Stimulated activated CD8-positive, alpha-beta memory T cell treated with anti-CD3 and anti-CD28 coated beads, Interleukin-15, amount 100 ng/mL, for 1 hour (primary cell): Measurements from ENCODE around the gene KLK3.
"Not testable (repeated sequence)": the region's sequence is repeated elsewhere in the genome, so short reads cannot be mapped to it uniquely, and the experiment has no call there.

Experiments used
- DNase-seq: peaks from one replicate; pipeline ENCODE4 v3.0.0-alpha.2; 2020; ENCODE audit warnings: low read depth

The KLK3 gene

DNA sequence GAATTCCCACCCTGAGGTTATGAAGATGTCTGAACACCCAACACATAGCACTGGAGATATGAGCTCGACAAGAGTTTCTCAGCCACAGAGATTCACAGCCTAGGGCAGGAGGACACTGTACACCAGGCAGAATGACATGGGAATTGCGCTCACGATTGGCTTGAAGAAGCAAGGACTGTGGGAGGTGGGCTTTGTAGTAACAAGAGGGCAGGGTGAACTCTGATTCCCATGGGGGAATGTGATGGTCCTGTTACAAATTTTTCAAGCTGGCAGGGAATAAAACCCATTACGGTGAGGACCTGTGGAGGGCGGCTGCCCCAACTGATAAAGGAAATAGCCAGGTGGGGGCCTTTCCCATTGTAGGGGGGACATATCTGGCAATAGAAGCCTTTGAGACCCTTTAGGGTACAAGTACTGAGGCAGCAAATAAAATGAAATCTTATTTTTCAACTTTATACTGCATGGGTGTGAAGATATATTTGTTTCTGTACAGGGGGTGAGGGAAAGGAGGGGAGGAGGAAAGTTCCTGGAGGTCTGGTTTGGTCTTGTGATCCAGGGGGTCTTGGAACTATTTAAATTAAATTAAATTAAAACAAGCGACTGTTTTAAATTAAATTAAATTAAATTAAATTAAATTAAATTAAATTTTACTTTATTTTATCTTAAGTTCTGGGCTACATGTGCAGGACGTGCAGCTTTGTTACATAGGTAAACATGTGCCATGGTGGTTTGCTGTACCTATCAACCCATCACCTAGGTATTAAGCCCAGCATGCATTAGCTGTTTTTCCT, 7.0 kb downstream of the KLK3 start:
- DNase-seq, result no peak

DNA sequence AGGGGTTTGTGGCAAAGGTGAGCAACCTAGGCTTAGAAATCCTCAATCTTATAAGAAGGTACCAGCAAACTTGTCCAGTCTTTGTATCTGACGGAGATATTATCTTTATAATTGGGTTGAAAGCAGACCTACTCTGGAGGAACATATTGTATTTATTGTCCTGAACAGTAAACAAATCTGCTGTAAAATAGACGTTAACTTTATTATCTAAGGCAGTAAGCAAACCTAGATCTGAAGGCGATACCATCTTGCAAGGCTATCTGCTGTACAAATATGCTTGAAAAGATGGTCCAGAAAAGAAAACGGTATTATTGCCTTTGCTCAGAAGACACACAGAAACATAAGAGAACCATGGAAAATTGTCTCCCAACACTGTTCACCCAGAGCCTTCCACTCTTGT, 14.8 kb downstream of the KLK3 start:
- DNase-seq, result no peak

DNA sequence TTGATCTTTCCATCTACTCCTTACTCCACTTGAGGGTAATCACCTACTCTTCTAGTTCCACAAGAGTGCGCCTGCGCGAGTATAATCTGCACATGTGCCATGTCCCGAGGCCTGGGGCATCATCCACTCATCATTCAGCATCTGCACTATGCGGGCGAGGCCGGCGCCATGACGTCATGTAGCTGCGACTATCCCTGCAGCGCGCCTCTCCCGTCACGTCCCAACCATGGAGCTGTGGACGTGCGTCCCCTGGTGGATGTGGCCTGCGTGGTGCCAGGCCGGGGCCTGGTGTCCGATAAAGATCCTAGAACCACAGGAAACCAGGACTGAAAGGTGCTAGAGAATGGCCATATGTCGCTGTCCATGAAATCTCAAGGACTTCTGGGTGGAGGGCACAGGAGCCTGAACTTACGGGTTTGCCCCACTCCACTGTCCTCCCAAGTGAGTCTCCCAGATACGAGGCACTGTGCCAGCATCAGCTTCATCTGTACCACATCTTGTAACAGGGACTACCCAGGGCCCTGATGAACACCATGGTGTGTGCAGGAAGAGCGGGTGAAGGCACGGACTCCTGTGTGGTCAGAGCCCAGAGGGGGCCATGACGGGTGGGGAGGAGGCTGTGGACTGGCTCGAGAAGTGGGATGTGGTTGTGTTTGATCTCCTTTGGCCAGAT, 15.8 kb downstream of the KLK3 start:
- DNase-seq, result no peak

DNA sequence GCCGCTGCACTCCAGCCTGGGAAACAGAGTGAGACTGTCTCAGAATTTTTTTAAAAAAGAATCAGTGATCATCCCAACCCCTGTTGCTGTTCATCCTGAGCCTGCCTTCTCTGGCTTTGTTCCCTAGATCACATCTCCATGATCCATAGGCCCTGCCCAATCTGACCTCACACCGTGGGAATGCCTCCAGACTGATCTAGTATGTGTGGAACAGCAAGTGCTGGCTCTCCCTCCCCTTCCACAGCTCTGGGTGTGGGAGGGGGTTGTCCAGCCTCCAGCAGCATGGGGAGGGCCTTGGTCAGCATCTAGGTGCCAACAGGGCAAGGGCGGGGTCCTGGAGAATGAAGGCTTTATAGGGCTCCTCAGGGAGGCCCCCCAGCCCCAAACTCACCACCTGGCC, 18.3 kb downstream of the KLK3 start, which contains the start of gene KLK2:
KLK2 (plus strand) TSS at position 384 of the 400 bp plus-strand sequence. CDS start 35 bp downstream, outside the sequence.
- DNase-seq, result no peak

DNA sequence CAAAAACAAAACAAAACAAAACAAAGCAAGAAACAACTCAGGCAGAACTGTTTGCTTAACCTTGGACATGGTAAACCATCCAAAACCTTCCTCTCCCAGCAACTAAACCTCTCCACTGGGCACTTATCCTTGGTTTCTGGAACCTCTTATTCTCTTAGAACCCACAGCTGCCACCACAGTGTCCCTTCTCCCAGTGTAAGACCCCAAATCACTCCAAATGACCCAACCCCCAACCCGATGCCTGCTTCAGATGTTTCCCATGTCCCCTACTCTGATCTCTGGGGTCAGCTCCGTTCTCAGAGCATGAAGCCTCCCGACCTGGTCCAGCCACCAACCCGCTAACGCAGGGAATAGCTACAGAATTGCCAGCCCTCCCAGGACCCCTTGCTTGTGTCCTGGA, 19.5 kb downstream of the KLK3 start:
- no peak for DNase-seq

DNA sequence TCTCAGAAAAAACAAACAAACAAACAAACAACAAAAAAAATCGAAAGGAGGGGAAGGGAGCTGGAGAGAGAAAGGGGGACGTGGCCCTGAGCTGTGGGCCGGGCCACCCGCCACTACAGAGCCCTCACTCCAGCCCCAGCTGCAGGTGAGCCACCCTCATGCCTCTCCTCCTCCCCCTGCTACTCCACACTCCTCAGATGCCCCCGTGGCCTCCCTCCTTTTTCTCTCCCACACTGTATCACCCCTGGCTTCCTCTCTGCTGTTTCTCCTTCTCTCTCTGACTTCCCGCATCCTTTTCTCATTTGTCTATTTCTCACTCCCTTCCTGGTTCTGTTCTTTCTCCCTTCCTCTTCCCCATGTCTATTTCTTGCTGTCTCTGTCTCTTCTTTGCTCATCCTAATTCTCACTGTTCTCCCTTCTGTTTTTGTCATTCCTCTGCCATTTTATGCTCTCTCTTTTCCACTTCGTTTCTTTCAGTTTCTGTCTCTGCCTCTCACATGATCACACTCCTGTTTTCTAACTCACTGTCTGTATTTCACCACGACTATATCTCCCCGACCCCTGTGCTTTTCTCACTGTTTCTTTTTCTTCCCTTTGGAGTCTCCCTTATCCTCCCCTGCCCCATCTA, 21.2 kb downstream of the KLK3 start:
- no peak for DNase-seq

DNA sequence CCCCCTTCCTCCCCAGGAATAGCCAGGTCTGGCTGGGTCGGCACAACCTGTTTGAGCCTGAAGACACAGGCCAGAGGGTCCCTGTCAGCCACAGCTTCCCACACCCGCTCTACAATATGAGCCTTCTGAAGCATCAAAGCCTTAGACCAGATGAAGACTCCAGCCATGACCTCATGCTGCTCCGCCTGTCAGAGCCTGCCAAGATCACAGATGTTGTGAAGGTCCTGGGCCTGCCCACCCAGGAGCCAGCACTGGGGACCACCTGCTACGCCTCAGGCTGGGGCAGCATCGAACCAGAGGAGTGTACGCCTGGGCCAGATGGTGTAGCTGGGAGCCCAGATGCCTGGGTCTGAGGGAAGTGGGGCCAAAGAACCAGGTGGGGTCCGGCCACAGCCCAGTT, 21.7 kb downstream of the KLK3 start:
- no peak for DNase-seq

DNA sequence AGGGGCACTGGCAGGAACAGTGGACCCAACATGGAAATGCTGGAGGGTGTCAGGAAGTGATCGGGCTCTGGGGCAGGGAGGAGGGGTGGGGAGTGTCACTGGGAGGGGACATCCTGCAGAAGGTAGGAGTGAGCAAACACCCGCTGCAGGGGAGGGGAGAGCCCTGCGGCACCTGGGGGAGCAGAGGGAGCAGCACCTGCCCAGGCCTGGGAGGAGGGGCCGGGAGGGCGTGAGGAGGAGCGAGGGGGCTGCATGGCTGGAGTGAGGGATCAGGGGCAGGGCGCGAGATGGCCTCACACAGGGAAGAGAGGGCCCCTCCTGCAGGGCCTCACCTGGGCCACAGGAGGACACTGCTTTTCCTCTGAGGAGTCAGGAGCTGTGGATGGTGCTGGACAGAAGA, 22.6 kb downstream of the KLK3 start:
- no peak for DNase-seq

DNA sequence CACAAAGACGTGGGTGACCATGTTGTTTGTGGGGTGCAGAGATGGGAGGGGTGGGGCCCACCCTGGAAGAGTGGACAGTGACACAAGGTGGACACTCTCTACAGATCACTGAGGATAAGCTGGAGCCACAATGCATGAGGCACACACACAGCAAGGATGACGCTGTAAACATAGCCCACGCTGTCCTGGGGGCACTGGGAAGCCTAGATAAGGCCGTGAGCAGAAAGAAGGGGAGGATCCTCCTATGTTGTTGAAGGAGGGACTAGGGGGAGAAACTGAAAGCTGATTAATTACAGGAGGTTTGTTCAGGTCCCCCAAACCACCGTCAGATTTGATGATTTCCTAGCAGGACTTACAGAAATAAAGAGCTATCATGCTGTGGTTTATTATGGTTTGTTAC, 24.1 kb downstream of the KLK3 start:
- no peak for DNase-seq

DNA sequence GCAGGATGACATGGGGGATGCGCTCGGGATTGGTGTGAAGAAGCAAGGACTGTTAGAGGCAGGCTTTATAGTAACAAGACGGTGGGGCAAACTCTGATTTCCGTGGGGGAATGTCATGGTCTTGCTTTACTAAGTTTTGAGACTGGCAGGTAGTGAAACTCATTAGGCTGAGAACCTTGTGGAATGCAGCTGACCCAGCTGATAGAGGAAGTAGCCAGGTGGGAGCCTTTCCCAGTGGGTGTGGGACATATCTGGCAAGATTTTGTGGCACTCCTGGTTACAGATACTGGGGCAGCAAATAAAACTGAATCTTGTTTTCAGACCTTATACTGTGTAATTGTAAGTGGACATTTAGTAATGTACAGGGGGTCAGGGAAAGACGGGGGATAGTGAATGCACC, 25.5 kb downstream of the KLK3 start:
- no peak for DNase-seq

DNA sequence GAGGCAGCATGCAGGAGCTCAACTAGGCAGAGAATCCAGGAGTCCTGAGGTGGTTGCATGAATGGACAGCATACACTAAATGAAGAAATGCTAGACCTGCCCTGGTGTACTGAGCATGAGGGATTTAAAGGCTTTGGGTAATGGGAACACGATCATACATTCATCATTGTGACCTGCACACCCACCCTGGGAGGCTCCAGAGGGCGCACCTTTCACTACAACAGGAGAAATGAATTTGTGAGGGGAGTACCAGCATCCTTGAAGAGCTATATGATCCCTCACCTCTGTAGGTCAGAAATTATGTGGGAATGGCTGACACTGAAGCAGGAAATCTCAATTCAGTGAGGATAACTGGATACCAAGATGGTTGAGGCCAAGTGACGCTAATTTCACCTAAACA, 27.5 kb downstream of the KLK3 start:
- DNase-seq, result no peak

DNA sequence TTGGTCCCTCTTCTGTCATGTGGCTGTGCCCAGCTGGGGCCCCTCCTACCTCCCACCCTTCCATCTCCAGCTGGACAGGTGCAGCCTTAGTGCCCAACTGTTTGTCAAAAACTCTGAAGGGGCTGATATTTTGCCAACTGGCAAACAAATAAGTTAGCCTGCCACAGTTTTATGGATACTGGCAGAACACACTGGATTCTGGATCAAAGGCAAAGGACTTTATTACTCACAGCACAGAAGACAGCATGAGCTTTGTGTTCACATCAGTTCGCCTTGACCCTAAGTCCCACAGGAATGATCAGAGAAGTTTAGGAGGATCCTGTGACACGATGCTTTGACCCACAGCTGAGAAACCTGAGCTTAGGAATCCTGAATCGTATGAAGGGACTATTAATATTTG, 34.9 kb downstream of the KLK3 start:
- no peak for DNase-seq

DNA sequence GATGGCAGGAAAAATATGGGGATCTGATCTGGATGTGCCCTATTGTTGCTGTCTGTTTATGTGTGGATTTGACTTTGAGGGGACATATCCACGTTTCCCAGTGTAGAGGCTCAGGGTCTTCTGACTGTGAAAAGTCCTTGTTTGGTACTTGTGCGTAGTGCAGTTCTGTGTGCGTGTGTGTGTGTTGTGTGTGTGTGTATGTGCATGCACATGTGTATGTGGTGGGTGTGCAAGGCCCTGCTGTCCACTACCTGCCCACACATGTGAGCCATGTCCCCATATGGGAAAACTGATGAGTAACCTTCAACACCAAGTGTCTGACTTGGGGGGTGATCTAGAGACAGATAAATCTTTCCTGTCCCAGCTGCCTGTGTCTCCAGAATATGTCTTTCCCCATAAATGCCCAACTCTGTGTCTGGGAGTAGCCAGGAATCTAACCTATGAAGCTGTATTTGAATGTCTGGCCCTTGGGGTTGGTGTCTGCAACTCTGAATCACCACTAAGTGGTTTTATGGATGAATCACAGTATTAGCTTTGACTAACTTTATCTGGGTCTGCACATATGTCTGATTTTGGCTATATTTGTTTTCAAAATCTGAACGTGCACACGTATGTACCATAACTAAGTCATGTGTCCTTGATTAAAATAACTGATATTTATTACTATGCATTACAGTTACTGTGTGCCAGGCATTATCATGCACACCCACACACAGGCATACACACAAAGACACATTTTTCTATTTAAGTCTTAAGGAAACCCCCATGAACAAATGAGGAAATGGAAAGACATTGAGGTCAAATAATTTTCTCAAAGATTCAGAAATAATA, 35.9 kb downstream of the KLK3 start:
- DNase-seq, result no peak

DNA sequence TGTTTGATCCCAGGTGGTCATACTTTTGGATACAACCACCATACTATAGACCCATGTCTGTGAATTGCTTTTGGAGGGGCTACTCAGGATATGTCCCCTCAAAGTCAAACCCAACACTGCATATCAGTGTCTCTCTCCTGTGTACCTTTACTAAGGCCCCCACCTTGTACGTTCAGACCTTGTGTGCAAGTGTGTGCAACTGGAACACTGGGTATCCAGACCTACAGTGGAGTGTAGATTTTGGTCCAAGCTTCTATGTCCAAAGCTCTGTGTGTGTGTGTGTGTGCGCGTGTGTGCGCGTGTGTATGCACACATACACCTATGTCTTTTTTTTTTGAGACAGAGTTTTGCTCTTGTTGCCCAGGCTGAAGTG, 36.5 kb downstream of the KLK3 start:
- DNase-seq, result no peak

DNA sequence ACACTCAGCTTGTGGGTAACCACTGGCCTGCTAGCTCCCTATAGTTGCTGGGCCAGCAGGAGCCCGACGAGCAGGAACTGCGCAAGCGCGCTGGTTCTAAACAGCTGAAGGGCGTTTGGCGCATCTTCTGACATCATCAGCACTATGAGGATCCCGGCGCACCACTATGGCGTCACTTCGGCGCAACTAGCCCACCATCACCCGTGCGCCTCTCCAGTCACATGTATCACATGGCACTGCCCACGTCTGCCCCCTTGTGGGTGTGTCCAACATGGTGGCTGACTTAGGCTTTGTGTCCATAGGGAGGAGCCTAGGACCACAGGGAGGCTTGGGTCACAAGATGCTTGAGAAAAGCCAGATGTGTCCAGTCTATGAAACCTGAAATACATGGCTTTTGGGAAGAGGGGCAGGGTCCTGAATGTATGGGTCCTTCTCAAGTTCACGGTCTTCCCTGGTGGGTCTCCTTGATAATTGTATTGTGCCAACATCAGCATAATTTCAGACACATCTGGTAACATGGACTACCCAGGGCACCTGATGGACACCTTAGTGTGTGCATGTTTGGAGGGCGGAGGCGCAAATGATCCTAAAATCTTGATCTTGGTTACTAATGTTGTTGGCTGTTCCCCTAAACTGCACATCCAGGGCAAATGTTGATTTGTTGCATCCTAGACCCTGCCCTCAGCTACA, 38.5 kb downstream of the KLK3 start:
- DNase-seq, result no peak

DNA sequence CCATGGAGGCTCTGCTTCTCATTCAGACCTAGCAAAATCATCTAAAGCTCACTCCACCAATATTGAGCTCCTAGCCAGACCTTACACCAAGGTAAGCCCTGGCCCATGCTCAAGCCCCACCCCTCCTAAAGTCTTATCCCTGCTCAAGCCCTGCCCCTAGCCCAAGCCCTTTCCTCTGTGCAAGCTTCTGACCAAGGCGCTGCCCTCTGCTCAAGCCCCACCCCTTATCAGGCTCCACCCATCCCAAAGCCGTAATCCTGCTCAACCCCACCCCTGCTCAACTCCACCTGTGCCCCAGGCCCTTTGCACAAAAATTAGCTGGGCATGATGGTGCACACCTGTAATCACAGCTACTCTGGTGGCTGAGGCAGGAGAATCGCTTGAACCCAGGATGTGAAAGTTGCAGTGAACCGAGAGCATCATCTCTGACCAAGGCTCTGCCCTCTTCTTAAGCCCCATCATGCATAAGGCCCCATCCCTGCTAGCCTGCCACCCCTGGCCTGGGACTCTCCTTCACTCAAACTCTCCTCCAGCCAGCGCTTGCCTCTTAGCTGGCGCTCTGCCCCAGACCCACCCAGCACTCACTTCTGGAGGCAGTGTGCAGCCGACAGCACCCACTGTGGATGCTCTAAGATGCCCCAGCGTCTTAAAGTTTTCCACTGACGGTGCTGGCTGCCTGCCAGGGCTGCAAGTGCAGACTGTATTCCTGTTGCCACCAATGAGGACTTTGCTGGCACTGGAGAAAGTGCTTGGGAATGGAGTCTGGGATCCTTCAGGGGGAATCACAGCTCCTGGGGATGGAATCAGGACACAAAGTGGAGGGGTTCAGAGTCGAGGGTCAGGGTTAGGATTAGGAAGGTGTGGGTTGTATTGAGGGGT, 40.0 kb downstream of the KLK3 start:
- no peak for DNase-seq

DNA sequence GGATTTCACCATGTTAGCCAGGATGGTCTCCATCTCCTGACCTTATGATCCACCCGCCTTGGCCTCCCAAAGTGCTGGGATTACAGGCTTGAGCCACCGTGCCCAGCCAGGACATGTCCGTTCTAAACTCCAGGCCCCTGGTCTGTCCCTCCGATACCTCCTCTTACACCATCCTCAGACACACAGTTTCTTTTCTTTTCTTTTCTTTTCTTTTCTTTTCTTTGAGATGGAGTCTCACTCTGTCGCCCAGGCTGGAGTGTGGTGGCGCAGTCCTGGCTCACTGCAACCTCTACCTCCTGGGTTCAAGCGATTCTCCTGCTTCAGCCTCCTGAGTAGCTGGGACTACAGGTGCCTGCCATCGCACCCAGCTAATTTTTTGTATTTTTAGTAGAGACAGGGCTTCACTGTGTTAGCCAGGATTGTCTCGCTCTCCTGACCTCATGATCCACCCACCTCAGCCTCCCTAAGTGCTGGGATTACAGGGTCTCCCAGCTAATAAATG, 41.4 kb downstream of the KLK3 start:
- DNase-seq, result not testable (repeated sequence)

DNA sequence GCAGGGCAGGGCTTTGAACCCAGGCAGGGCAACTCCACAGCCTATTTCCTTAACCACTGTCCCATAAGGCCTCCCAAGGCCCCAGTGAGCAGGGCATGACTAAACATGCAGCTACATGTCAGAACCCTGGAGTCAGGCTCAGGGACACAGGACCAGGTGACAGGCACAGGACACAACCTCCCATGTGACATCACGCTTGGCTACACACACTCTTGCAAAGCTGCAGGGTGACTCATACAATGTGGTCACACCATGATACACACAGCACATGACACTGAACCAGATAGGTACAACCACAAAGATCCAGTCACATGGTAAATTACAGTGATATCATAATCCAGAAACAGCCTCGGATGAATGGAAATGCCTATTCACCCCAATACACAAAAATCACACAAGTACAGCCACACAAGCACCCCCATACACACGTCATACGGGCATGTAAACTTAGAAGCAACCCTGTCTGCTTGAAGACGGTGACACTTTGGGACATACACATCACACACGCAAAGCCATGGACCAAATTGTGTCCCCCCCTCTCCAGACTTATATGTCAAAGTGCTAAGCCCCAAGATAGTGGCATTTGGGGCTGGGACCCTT, 42.0 kb downstream of the KLK3 start:
- no peak for DNase-seq

DNA sequence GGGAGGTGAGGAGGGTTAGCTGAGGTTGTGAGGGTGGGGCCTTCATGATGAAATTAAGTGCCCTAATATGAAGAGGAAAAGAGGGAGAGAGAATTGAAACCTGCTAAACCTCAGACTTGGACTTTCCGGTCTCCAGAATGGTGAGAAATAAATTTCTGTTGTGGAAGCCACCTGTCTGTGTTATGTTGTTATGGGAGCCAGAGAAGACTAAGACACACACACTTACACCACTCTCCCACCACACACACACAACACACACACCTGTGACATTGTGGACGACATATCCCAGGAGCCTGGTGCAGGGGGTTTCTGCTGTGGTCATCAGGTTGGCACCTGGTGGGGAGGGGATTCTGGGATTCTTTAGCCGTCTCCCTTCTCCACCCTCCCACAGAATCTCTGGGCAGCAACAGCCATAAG, 42.5 kb downstream of the KLK3 start:
- DNase-seq, result no peak

DNA sequence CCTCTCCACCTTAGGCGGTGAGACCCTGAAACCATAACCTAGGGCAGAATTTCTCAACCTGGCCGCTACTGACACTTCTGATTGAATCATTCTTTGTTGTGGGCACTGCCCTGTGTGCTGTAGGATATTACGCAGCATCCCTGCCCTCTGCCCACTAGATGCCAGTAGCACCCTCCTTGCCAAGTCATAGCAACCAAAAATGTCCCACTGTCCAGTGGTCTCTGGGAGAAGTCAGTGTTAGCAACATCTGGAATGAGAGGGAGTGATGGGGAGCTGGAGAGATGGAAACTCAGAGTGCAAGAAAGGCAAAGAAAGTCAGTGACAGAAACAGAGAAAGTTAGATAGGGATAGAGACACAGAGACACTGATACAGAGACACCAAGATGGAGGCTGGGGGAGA, 42.9 kb downstream of the KLK3 start:
- DNase-seq, result no peak
